ENCODE measurements around the gene ARID5B.

The ARID5B gene

GRCh38 chr10:62045765-62046521, 144.4 kb downstream of the ARID5B start:
- no peak overlapping the region for H3K4me3 ChIP-seq (ENCODE audit: low read depth, low read length)
- TF ChIP-seq CTCF (IDR thresholded peaks at IDR 0.05; ENCODE audit: borderline replicate concordance, insufficient read depth, low read depth, low read length) = no peak

- TF ChIP-seq CTCF (IDR thresholded peaks at IDR 0.05; ENCODE audit: borderline replicate concordance, insufficient read depth, low read depth, low read length) = no peak
- peak overlapping the region; percentile 12 for H3K4me3 ChIP-seq (ENCODE audit: low read depth, low read length)
These were observed 145.2 kb downstream of the ARID5B start for GRCh38 chr10:62046522-62047227.

GRCh38 chr10:62047228-62047892, 145.9 kb downstream of the ARID5B start:
- no peak overlapping the region for H3K4me3 ChIP-seq (ENCODE audit: low read depth, low read length)
- TF ChIP-seq CTCF (IDR thresholded peaks at IDR 0.05; ENCODE audit: borderline replicate concordance, insufficient read depth, low read depth, low read length) = no peak

GRCh38 chr10:62047960-62048383, 146.5 kb downstream of the ARID5B start:
- H3K4me3 ChIP-seq (ENCODE audit: low read depth, low read length) = no peak overlapping the region
- TF ChIP-seq CTCF (IDR thresholded peaks at IDR 0.05; ENCODE audit: borderline replicate concordance, insufficient read depth, low read depth, low read length) = no peak

GRCh38 chr10:62048470-62048869, 147.0 kb downstream of the ARID5B start:
- TF ChIP-seq CTCF (IDR thresholded peaks at IDR 0.05; ENCODE audit: borderline replicate concordance, insufficient read depth, low read depth, low read length) = no peak
- no peak overlapping the region for H3K4me3 ChIP-seq (ENCODE audit: low read depth, low read length)

- peak overlapping the region; percentile 35 for H3K4me3 ChIP-seq (ENCODE audit: low read depth, low read length)
- no peak for TF ChIP-seq CTCF (IDR thresholded peaks at IDR 0.05; ENCODE audit: borderline replicate concordance, insufficient read depth, low read depth, low read length)
These were observed 147.6 kb downstream of the ARID5B start for GRCh38 chr10:62048919-62049623.

Measured in GM12875 (cell line).